IMR-90 (cell line): ENCODE measurements around the gene SAT1. TPM values are rescaled to one million over a fixed set of nuclear protein-coding genes. Genes with fewer than 3 reads are reported as not detected.

Experiments used
- ATAC-seq: fragments of 200-7000 bp; cut with Tn5 transposase; 2 replicates; pipeline ENCODE4 v1.9.1; 2020; ENCODE audit warnings: low read depth, mild to moderate bottlenecking, moderate library complexity
- BruUV-seq: library from RNA; stranded (reverse); fragments of 400-500 nt; replicated peaks from 2 replicates; lab custom pipeline; 2021; lab: Mats Ljungman, UMichigan
- CTCF ChIA-PET: fragments of 300-600 bp; formaldehyde crosslinking; extraction: SDS; loops from one replicate; lab custom pipeline; 2021; ENCODE audit warnings: antibody characterized with exemption; lab: Yijun Ruan, JAX
- POLR2A ChIA-PET: fragments of 300-600 bp; sonication (Branson Sonifier 250); formaldehyde crosslinking; loops from one replicate; lab custom pipeline; 2022; ENCODE audit warnings: antibody characterized with exemption; ENCODE audit not compliant: unreplicated experiment; lab: Charles Lee
- DNase-seq: peaks from one replicate; pipeline ENCODE4 v3.0.0; 2013
- H2AFZ ChIP-seq: replicated peaks from 2 replicates; pipeline ENCODE3; 2013; ENCODE audit warnings: low read length, mild to moderate bottlenecking; ENCODE audit not compliant: poor library complexity
- H2AK5ac ChIP-seq: 2 replicates; pipeline ENCODE4 v1.6.1; 2013; ENCODE audit warnings: low read depth, low read length, inconsistent platforms
- H2AK9ac ChIP-seq: replicated peaks from 2 replicates; pipeline ENCODE3; 2013; ENCODE audit warnings: mild to moderate bottlenecking, low read depth, low read length, moderate library complexity; ENCODE audit not compliant: poor library complexity
- H2BK120ac ChIP-seq: 2 replicates; pipeline ENCODE4 v1.6.1; 2013; ENCODE audit warnings: low read depth, low read length, inconsistent platforms
- H2BK15ac ChIP-seq: 3 replicates; pipeline ENCODE4 v1.6.1; 2013; ENCODE audit warnings: low read depth, low read length, inconsistent platforms
- H2BK20ac ChIP-seq: 2 replicates; pipeline ENCODE4 v1.6.1; 2013; ENCODE audit warnings: low read depth, mild to moderate bottlenecking, inconsistent platforms, low read length, moderate library complexity
- H2BK5ac ChIP-seq: 2 replicates; pipeline ENCODE4 v1.6.1; 2013; ENCODE audit warnings: mild to moderate bottlenecking, low read depth, low read length, inconsistent platforms; ENCODE audit not compliant: poor library complexity, severe bottlenecking
- H3K14ac ChIP-seq: replicated peaks from 2 replicates; pipeline ENCODE4 v1.6.1; 2013; ENCODE audit warnings: low read depth, low read length, inconsistent platforms
- H3K18ac ChIP-seq: 2 replicates; pipeline ENCODE4 v1.6.1; 2013; ENCODE audit warnings: low read depth, low read length, control low read depth
- H3K23ac ChIP-seq: 2 replicates; pipeline ENCODE4 v1.6.1; 2013; ENCODE audit warnings: low read depth, low read length, inconsistent platforms
- H3K27ac ChIP-seq: 2 replicates; pipeline ENCODE4 v1.5.1; 2013; ENCODE audit warnings: mild to moderate bottlenecking, control low read depth, low read length; ENCODE audit not compliant: insufficient read depth
- H3K27me3 ChIP-seq: 2 replicates; pipeline ENCODE4 v1.6.1; 2013; ENCODE audit warnings: low read length; ENCODE audit not compliant: control insufficient read depth, insufficient read depth
- H3K36me3 ChIP-seq: 2 replicates; pipeline ENCODE4 v1.6.1; 2013; ENCODE audit warnings: low read length, mixed read lengths; ENCODE audit not compliant: control insufficient read depth, insufficient read depth
- H3K4ac ChIP-seq: 2 replicates; pipeline ENCODE4 v1.6.1; 2013; ENCODE audit warnings: low read depth, low read length, inconsistent platforms
- H3K4me1 ChIP-seq: 2 replicates; pipeline ENCODE4 v1.6.1; 2013; ENCODE audit warnings: low read length, mixed read lengths; ENCODE audit not compliant: control insufficient read depth, insufficient read depth
- H3K4me2 ChIP-seq: 2 replicates; pipeline ENCODE4 v1.6.1; 2013; ENCODE audit warnings: low read depth, mild to moderate bottlenecking, control low read depth, low read length, moderate library complexity
- H3K4me3 ChIP-seq: 2 replicates; pipeline ENCODE4 v1.5.1; 2013; ENCODE audit warnings: low read depth, mild to moderate bottlenecking, control low read depth, low read length, moderate library complexity; ENCODE audit not compliant: insufficient read depth
- H3K56ac ChIP-seq: 2 replicates; pipeline ENCODE4 v1.6.1; 2013; ENCODE audit warnings: low read length, inconsistent platforms; ENCODE audit not compliant: insufficient read depth; ENCODE audit errors: extremely low read depth
- H3K79me1 ChIP-seq, 2 experiments: 2 replicates each; pipeline ENCODE4 v1.6.1; 2013; ENCODE audit warnings: low read length in 2 of 2, inconsistent platforms in 1 of 2, low read depth in 1 of 2
- H3K9ac ChIP-seq: 2 replicates; pipeline ENCODE4 v1.6.1; 2013; ENCODE audit warnings: low read depth, low read length, control low read depth
- H3K9me1 ChIP-seq: 2 replicates; pipeline ENCODE4 v1.6.1; 2013; ENCODE audit warnings: low read length, inconsistent platforms; ENCODE audit not compliant: insufficient read depth
- H3K9me3 ChIP-seq: 2 replicates; pipeline ENCODE4 v1.6.1; 2013; ENCODE audit warnings: low read length; ENCODE audit not compliant: control insufficient read depth, insufficient read depth
- H4K20me1 ChIP-seq: 2 replicates; pipeline ENCODE4 v1.6.1; 2013; ENCODE audit warnings: low read length, inconsistent platforms; ENCODE audit not compliant: insufficient read depth
- H4K5ac ChIP-seq: 2 replicates; pipeline ENCODE4 v1.6.1; 2013; ENCODE audit warnings: mild to moderate bottlenecking, low read depth, low read length, control low read depth
- H4K8ac ChIP-seq, 2 experiments: 2 replicates each; pipeline ENCODE4 v1.6.1; 2013; ENCODE audit warnings: low read depth in 2 of 2, low read length in 2 of 2, control low read depth in 1 of 2, inconsistent platforms in 1 of 2
- H4K91ac ChIP-seq: 2 replicates; pipeline ENCODE4 v1.6.1; 2013; ENCODE audit warnings: low read depth, low read length, inconsistent platforms; ENCODE audit not compliant: insufficient read depth
- BHLHE40 ChIP-seq: fragments of 150-350 bp; IDR thresholded peaks from 2 replicates; pipeline ENCODE4 v1.6.1; 2016; ENCODE audit warnings: mild to moderate bottlenecking, low read depth, low read length
- CEBPB ChIP-seq: IDR thresholded peaks from 2 replicates; pipeline ENCODE4 v1.6.1; 2012; ENCODE audit warnings: low read depth, low read length, improper control_type of control experiment
- FOS ChIP-seq: fragments of 150-350 bp; IDR thresholded peaks from 2 replicates; pipeline ENCODE4 v1.6.1; 2016; ENCODE audit warnings: low read depth, low read length
- MAZ ChIP-seq: IDR thresholded peaks from 2 replicates; pipeline ENCODE4 v1.6.1; 2012; ENCODE audit warnings: low read depth, mild to moderate bottlenecking, low read length, improper control_type of control experiment, moderate library complexity, borderline replicate concordance
- MXI1 ChIP-seq: IDR thresholded peaks from 2 replicates; pipeline ENCODE4 v1.6.1; 2012; ENCODE audit warnings: low read depth, mild to moderate bottlenecking, low read length, moderate library complexity, borderline replicate concordance
- POLR2A ChIP-seq: IDR thresholded peaks from 2 replicates; pipeline ENCODE4 v1.6.1; 2012; ENCODE audit warnings: mild to moderate bottlenecking, low read depth, low read length
- RFX5 ChIP-seq: IDR thresholded peaks from 2 replicates; pipeline ENCODE4 v1.8.0; 2012; ENCODE audit warnings: low read depth, mild to moderate bottlenecking, low read length, moderate library complexity
- WGBS, 2 experiments: methylation state at CpG; one replicate each; pipeline versions ENCODE4 v1.1.5 to v1.1.7; 2013; ENCODE audit warnings: missing lambda C conversion rate in 2 of 2; ENCODE audit not compliant: insufficient read length in 1 of 2; ENCODE audit errors: extremely low coverage in 2 of 2; 5-methylcytosine and 5-hydroxymethylcytosine counted together
- dilution Hi-C: fragments of 300-500 bp; cut with HindIII; formaldehyde crosslinking; loops from one replicate; pipeline ENCODE4 v1.14.3; 2018; ENCODE audit warnings: low sequenced_read_pairs; ENCODE audit not compliant: unreplicated experiment
- in situ Hi-C: fragments of 300-500 bp; cut with MboI; formaldehyde crosslinking; loops from 3 replicates; pipeline ENCODE4 v1.14.3; 2019; ENCODE audit warnings: low sequenced_read_pairs, inconsistent platforms, mixed read lengths
- intact Hi-C: fragments of 100-400 bp; cut with micrococcal nuclease; formaldehyde crosslinking; loops from 2 replicates; pipeline ENCODE4 v1.10.0; 2022
- polyA plus RNA-seq, 3 experiments: library from polyadenylated mRNA; depleted of rRNA; stranded (reverse); fragments of >200 nt; gene quantifications; 2 replicates each; pipeline ENCODE4 v1.2.3, GENCODE V29; 2012; ENCODE audit warnings: low replicate concordance in 1 of 3
- total RNA-seq: library from RNA; depleted of rRNA; stranded (reverse); fragments of >200 nt; gene quantifications from 2 replicates; pipeline ENCODE4 v1.2.3, GENCODE V29; 2012

Gene SAT1
- total and polyA plus RNA-seq, 2 of the 4 experiments (the other 2 are of a cell fraction) = 55.9 to 92.8 TPM

GRCh38 chrX:23742174-23742696 is 40.7 kb upstream of the SAT1 start (continued):
- TF ChIP-seq BHLHE40 = no peak

GRCh38 chrX:23742697-23743622 is 40.0 kb upstream of the SAT1 start, which contains the start of gene ACOT9:
ACOT9 (minus strand) TSS chrX:23743276; CDS start chrX:23743144, 132 bp downstream.
- peak within 1 kb of the TSS; percentile 45; the same call in 1 of the 2 replicates for H2AK5ac ChIP-seq
- peak within 1 kb of the TSS; percentile 87 for H3K56ac ChIP-seq
- peak within 1 kb of the TSS; percentile 78 for H4K5ac ChIP-seq
- POLR2A ChIA-PET = interaction anchor here (0.5 to 1.1 kb wide), 3 partner anchors 11 to 165 kb away, joined by 3 to 4 read pairs (median 3); no protein-coding TSS in a partner anchor
- H3K27ac ChIP-seq = peak within 1 kb of the TSS; percentile 96
- intact Hi-C loops = loop anchor here (1.0 kb wide), 1 partner anchor 158 kb away; no protein-coding TSS in a partner anchor
- H2BK20ac ChIP-seq = no peak within 1 kb of the TSS
- no peaks in the 10 kb centered on the region for H3K27me3 ChIP-seq
- peak within 1 kb of the TSS; percentile 59; the same call in 1 of the 2 replicates for H3K23ac ChIP-seq
- H3K4me2 ChIP-seq = peak within 1 kb of the TSS; percentile 72
- peak within 1 kb of the TSS; percentile 89 for H3K9ac ChIP-seq
- TF ChIP-seq MAZ (no peak), RFX5 (no peak), FOS (no peak), POLR2A (peak; percentile 78), CEBPB (peak; percentile 55), BHLHE40 (no peak), MXI1 (peak; percentile 58; the same call in 1 of the 2 replicates)
- CTCF ChIA-PET = interaction anchor here (1.0 to 1.5 kb wide), 2 partner anchors 159 to 165 kb away, joined by 3 to 7 read pairs; partner anchors contain the start of genes APOO and CXorf58
- no peaks in the 10 kb centered on the region; a peak in 1 of 4 replicates for H3K79me1 ChIP-seq
- H3K36me3 ChIP-seq = no peaks in the 10 kb centered on the region
- in situ Hi-C loops = loop anchor here (10.0 kb wide), 1 partner anchor 162 kb away; the partner anchor contains the start of genes APOO and CXorf58
- peak within 1 kb of the TSS; percentile 52; the same call in 1 of the 3 replicates for H2BK15ac ChIP-seq
- H3K4me3 ChIP-seq = peak within 1 kb of the TSS; percentile 94
- H3K4me1 ChIP-seq = no peaks in the 10 kb centered on the region
- BruUV-seq = no TSS peak
- H4K20me1 ChIP-seq = peaks cover 14% of the 10 kb centered on the region
- H2BK5ac ChIP-seq = peak within 1 kb of the TSS; percentile 78
- no peaks in the 10 kb centered on the region for H3K9me1 ChIP-seq
- peak within 1 kb of the TSS; percentile 42 to 90 for H4K8ac ChIP-seq
- peak within 1 kb of the TSS; percentile 42; the same call in 1 of the 2 replicates for H2BK120ac ChIP-seq
- H3K14ac ChIP-seq = peak within 1 kb of the TSS; percentile 94
- WGBS, 2 experiments = 37% methylated on average over 41 of the region's 73 CpGs; no CpG with 5 or more reads in 1 of the 2 experiments
- peak; percentile 95 for DNase-seq
- H3K9me3 ChIP-seq = no peaks in the 10 kb centered on the region
- H2AFZ ChIP-seq = peak within 1 kb of the TSS; percentile 96
- dilution Hi-C loops = no loop called here
- H3K18ac ChIP-seq = peak within 1 kb of the TSS; percentile 49; the same call in 1 of the 2 replicates
- H3K4ac ChIP-seq = peak within 1 kb of the TSS; percentile 75
- H4K91ac ChIP-seq = peak within 1 kb of the TSS; percentile 84
- peak within 1 kb of the TSS; percentile 65 for H2AK9ac ChIP-seq
- ATAC-seq = peak; percentile 98
